ENCODE measurements around the gene FBXO21. TPM values are rescaled to one million over a fixed set of nuclear protein-coding genes. Genes with fewer than 3 reads are reported as not detected.

The FBXO21 gene
- total RNA-seq, 1 donor from 2014 or later: 32.0 TPM

DNA sequence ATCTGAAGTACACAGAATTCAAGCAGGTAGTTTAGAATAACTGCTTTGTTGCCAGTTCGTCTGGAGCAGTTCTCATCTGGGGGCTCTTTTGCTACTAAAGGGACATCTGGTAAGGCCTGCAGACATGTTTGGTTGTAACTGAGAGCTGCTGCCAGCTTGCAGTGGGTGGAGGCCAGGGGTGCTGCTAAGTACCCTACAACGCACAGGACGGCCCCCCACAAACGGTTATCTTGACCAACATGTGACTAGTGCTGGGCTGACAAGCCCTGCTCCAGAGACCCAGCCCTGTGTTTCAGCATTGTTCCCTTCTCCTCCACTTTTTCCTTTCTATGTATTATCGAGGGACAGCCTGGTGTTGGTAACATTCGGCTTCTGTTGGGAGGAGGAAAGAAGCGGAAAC is 40.8 kb downstream of the FBXO21 start:
- no peaks in the 10 kb centered on the region for H3K27me3 ChIP-seq (ENCODE audit: insufficient read depth, low read length)
- no peak for FAIRE-seq
- peaks cover 10% of the 10 kb centered on the region for H3K36me3 ChIP-seq (ENCODE audit: insufficient read depth, low read length)
- no peak overlapping the region for H3K4me2 ChIP-seq (ENCODE audit: low read length)
- H2AFZ ChIP-seq (ENCODE audit: low read depth, low read length): no peak overlapping the region
- TF ChIP-seq, protein P1, sequence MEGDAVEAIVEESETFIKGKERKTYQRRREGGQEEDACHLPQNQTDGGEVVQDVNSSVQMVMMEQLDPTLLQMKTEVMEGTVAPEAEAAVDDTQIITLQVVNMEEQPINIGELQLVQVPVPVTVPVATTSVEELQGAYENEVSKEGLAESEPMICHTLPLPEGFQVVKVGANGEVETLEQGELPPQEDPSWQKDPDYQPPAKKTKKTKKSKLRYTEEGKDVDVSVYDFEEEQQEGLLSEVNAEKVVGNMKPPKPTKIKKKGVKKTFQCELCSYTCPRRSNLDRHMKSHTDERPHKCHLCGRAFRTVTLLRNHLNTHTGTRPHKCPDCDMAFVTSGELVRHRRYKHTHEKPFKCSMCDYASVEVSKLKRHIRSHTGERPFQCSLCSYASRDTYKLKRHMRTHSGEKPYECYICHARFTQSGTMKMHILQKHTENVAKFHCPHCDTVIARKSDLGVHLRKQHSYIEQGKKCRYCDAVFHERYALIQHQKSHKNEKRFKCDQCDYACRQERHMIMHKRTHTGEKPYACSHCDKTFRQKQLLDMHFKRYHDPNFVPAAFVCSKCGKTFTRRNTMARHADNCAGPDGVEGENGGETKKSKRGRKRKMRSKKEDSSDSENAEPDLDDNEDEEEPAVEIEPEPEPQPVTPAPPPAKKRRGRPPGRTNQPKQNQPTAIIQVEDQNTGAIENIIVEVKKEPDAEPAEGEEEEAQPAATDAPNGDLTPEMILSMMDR (IDR thresholded peaks at IDR 0.05; ENCODE audit: insufficient read depth, low read depth, low read length): no peak
- Mint-ChIP-seq H3K27me3 (ENCODE audit: low read depth, unreplicated experiment) (no peaks in the 10 kb centered on the region), H3K4me1 (ENCODE audit: low read depth, unreplicated experiment) (peaks cover 13% of the 10 kb centered on the region), H3K27ac (ENCODE audit: unreplicated experiment) (no peak overlapping the region), H3K9me3 (ENCODE audit: unreplicated experiment) (no peaks in the 10 kb centered on the region), H3K4me3 (ENCODE audit: unreplicated experiment) (no peak overlapping the region), H3K36me3 (ENCODE audit: low read depth, unreplicated experiment) (peaks cover 8% of the 10 kb centered on the region)
- H3K4me1 ChIP-seq (ENCODE audit: insufficient read depth, low read length): no peaks in the 10 kb centered on the region
- no peak overlapping the region for H3K9ac ChIP-seq (ENCODE audit: low read length)
- no peak overlapping the region for H3K4me3 ChIP-seq (ENCODE audit: insufficient read depth, low read depth, low read length)
- H3K9me3 ChIP-seq (ENCODE audit: insufficient read depth, low read depth, low read length): no peaks in the 10 kb centered on the region
- DNase-seq (ENCODE audit: low read depth): no peak
- H3K27ac ChIP-seq (ENCODE audit: low read depth, low read length): no peak overlapping the region
- H3K79me2 ChIP-seq (ENCODE audit: insufficient read depth, low read length): no peaks in the 10 kb centered on the region
- H4K20me1 ChIP-seq (ENCODE audit: insufficient read depth, low read length): peaks cover 16% of the 10 kb centered on the region

DNA sequence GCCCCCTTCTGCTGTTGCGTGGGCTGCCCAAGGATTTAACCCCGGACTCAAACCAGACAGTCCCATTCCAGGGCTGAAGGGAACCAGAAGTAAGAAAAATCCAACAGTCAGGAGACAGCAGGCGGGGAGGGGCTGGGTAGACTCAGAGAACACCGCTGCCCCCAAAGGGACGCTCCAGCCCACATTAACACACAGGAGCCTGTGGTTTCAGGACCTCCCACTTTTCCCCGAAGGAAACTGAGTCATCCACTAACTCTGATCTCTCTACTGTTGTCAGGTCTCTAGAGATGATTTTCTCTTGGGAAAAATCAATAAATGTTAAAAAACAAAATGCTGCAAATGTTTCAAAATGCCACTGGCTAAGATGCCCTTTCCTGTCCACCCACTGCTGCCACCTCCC is 41.6 kb downstream of the FBXO21 start:
- H3K4me3 Mint-ChIP-seq (ENCODE audit: unreplicated experiment): no peak overlapping the region
- FAIRE-seq: no peak
- H4K20me1 ChIP-seq (ENCODE audit: insufficient read depth, low read length): peaks cover 16% of the 10 kb centered on the region
- peak; percentile 36 for DNase-seq (ENCODE audit: low read depth)
- H3K27me3 ChIP-seq (ENCODE audit: insufficient read depth, low read length): no peaks in the 10 kb centered on the region
- no peaks in the 10 kb centered on the region for H3K9me3 Mint-ChIP-seq (ENCODE audit: unreplicated experiment)
- no peak overlapping the region for H3K27ac ChIP-seq (ENCODE audit: low read depth, low read length)
- peak overlapping the region; percentile 18 for H3K27ac Mint-ChIP-seq (ENCODE audit: unreplicated experiment)
- H3K27me3 Mint-ChIP-seq (ENCODE audit: low read depth, unreplicated experiment): no peaks in the 10 kb centered on the region
- H3K4me1 ChIP-seq (ENCODE audit: insufficient read depth, low read length): no peaks in the 10 kb centered on the region
- TF ChIP-seq, protein P1 (IDR thresholded peaks at IDR 0.05; ENCODE audit: insufficient read depth, low read depth, low read length): no peak
- TF ChIP-seq EZH2 (IDR thresholded peaks at IDR 0.05; ENCODE audit: insufficient read depth, low read length): no peak
- H3K4me3 ChIP-seq (ENCODE audit: insufficient read depth, low read depth, low read length): no peak overlapping the region
- H3K9ac ChIP-seq (ENCODE audit: low read length): no peak overlapping the region
- H3K36me3 Mint-ChIP-seq (ENCODE audit: low read depth, unreplicated experiment): peaks cover 8% of the 10 kb centered on the region
- no peaks in the 10 kb centered on the region for H3K79me2 ChIP-seq (ENCODE audit: insufficient read depth, low read length)
- peaks cover 14% of the 10 kb centered on the region for H3K36me3 ChIP-seq (ENCODE audit: insufficient read depth, low read length)
- H2AFZ ChIP-seq (ENCODE audit: low read depth, low read length): no peak overlapping the region
- H3K4me2 ChIP-seq (ENCODE audit: low read length): no peak overlapping the region
- no peaks in the 10 kb centered on the region for H3K9me3 ChIP-seq (ENCODE audit: insufficient read depth, low read depth, low read length)
- peaks cover 13% of the 10 kb centered on the region for H3K4me1 Mint-ChIP-seq (ENCODE audit: low read depth, unreplicated experiment)

DNA sequence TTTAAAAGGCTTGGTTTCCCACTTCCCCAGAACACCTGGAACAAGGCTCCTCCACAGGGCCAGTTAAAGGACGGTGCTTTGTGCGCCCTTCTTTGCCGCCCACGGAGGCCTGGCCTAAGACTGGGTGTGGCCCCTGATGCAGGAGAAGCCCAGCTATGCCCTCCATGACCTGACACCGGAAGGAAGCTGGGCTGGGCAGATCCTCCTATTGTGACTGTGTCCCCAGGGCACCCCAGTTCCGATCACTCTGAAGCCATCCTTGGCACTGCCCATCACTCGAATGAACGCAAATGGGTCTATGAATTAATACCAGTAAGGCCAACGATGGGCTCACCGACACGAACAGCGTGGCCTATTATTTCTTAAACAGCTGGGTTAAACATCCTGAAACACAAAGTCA is 42.6 kb downstream of the FBXO21 start:
- Mint-ChIP-seq H3K27me3 (ENCODE audit: low read depth, unreplicated experiment) (no peaks in the 10 kb centered on the region), H3K4me3 (ENCODE audit: unreplicated experiment) (no peak overlapping the region), H3K27ac (ENCODE audit: unreplicated experiment) (no peak overlapping the region), H3K4me1 (ENCODE audit: low read depth, unreplicated experiment) (peaks cover 13% of the 10 kb centered on the region), H3K9me3 (ENCODE audit: unreplicated experiment) (no peaks in the 10 kb centered on the region), H3K36me3 (ENCODE audit: low read depth, unreplicated experiment) (peaks cover 10% of the 10 kb centered on the region)
- H3K4me1 ChIP-seq (ENCODE audit: insufficient read depth, low read length): no peaks in the 10 kb centered on the region
- H3K9ac ChIP-seq (ENCODE audit: low read length): no peak overlapping the region
- H3K79me2 ChIP-seq (ENCODE audit: insufficient read depth, low read length): no peaks in the 10 kb centered on the region
- DNase-seq (ENCODE audit: low read depth) (no peak), FAIRE-seq (no peak)
- no peak overlapping the region for H2AFZ ChIP-seq (ENCODE audit: low read depth, low read length)
- no peaks in the 10 kb centered on the region for H3K27me3 ChIP-seq (ENCODE audit: insufficient read depth, low read length)
- no peak overlapping the region for H3K4me3 ChIP-seq (ENCODE audit: insufficient read depth, low read depth, low read length)
- no peak for TF ChIP-seq EZH2 (IDR thresholded peaks at IDR 0.05; ENCODE audit: insufficient read depth, low read length)
- no peak overlapping the region for H3K4me2 ChIP-seq (ENCODE audit: low read length)
- H3K27ac ChIP-seq (ENCODE audit: low read depth, low read length): no peak overlapping the region
- H3K9me3 ChIP-seq (ENCODE audit: insufficient read depth, low read depth, low read length): no peaks in the 10 kb centered on the region
- H3K36me3 ChIP-seq (ENCODE audit: insufficient read depth, low read length): peaks cover 12% of the 10 kb centered on the region
- peaks cover 16% of the 10 kb centered on the region for H4K20me1 ChIP-seq (ENCODE audit: insufficient read depth, low read length)

All from astrocyte (in vitro differentiated cells and primary cell).